Right renal cortex interstitium (tissue), 3 donors: ENCODE results near the gene LRRC8E. TPM values are rescaled to one million over a fixed set of nuclear protein-coding genes. Genes with fewer than 3 reads are reported as not detected.
"Not testable (repeated sequence)": the region's sequence is repeated elsewhere in the genome, so short reads cannot be mapped to it uniquely, and the experiment has no call there.

Source experiments
- DNase-seq, 3 donors: peaks; one replicate each; pipeline ENCODE4 v3.0.0-alpha.2; 2013; ENCODE audit warnings: low read depth in 3 of 3, low spot score in 2 of 3
- polyA plus RNA-seq, 3 donors: library from polyadenylated mRNA; unstranded; fragments of 120-200 nt; gene quantifications; one replicate each; pipeline ENCODE4 v1.2.1, GENCODE V29; 2013; ENCODE audit not compliant: insufficient read length in 3 of 3

Gene LRRC8E
- polyA plus RNA-seq, 3 donors = 1.9 to 2.4 (median 2.3) TPM

- no peak for DNase-seq
These were observed 4.3 kb upstream of the LRRC8E start for GRCh38 chr19:7883796-7884570.

GRCh38 chr19:7885818-7886217 is 2.5 kb upstream of the LRRC8E start:
- no peak for DNase-seq

GRCh38 chr19:7887408-7888144 is 734 bp upstream of the LRRC8E start:
- no peak for DNase-seq

- DNase-seq = no peak
These were observed 512 bp downstream of the LRRC8E start for GRCh38 chr19:7888826-7889217.

GRCh38 chr19:7893362-7894101 is 5.2 kb downstream of the LRRC8E start:
- not testable (repeated sequence) for DNase-seq

- no peak for DNase-seq
These were observed 6.5 kb downstream of the LRRC8E start for GRCh38 chr19:7894612-7895309.

- DNase-seq = no peak
These were observed 7.3 kb downstream of the LRRC8E start for GRCh38 chr19:7895565-7895964.

- DNase-seq = no peak
These were observed 9.0 kb downstream of the LRRC8E start for GRCh38 chr19:7897292-7897691.

- no peak for DNase-seq
These were observed 10.7 kb downstream of the LRRC8E start for GRCh38 chr19:7898967-7899366.

- DNase-seq = no peak
These were observed 11.6 kb downstream of the LRRC8E start for GRCh38 chr19:7899751-7900378.

- DNase-seq = no peak
These were observed 12.1 kb downstream of the LRRC8E start for GRCh38 chr19:7900401-7900870.

- no peak for DNase-seq
These were observed 12.6 kb downstream of the LRRC8E start for GRCh38 chr19:7900931-7901330.

GRCh38 chr19:7901337-7901736 is 13.0 kb downstream of the LRRC8E start:
- no peak for DNase-seq

- DNase-seq = no peak
These were observed 14.5 kb downstream of the LRRC8E start for GRCh38 chr19:7902796-7903243.

GRCh38 chr19:7903244-7904073 is 15.1 kb downstream of the LRRC8E start, which contains the start of gene MAP2K7:
TSS of gene MAP2K7 (plus strand) at chr19:7903877. CDS start at chr19:7903945, 68 bp downstream.
- peak; percentile 99 for DNase-seq

GRCh38 chr19:7904074-7905020 is 16.0 kb downstream of the LRRC8E start:
- no peak for DNase-seq

- DNase-seq = no peak
These were observed 17.0 kb downstream of the LRRC8E start for GRCh38 chr19:7905268-7905667.

GRCh38 chr19:7905859-7906258 is 17.5 kb downstream of the LRRC8E start:
- no peak for DNase-seq
